GM19463 (cell line): Measurements from ENCODE around the gene NOXA1.

Experiments
- ATAC-seq: cut with Tn5 transposase; IDR thresholded peaks from one replicate; pipeline ENCODE4 v1.9.1; 2021; ENCODE audit warnings: mild to moderate bottlenecking, moderate library complexity; ENCODE audit not compliant: unreplicated experiment

The NOXA1 gene

GRCh38 chr9:137426018-137426681 lies 3.0 kb downstream of the NOXA1 start:
- ATAC-seq, result no peak

- no peak for ATAC-seq
These were observed 4.5 kb downstream of the NOXA1 start for GRCh38 chr9:137427454-137428310.

GRCh38 chr9:137428311-137428630 lies 5.1 kb downstream of the NOXA1 start:
- ATAC-seq, result no peak

- no peak for ATAC-seq
These were observed 5.8 kb downstream of the NOXA1 start for GRCh38 chr9:137428841-137429545.

- no peak for ATAC-seq
These were observed 6.3 kb downstream of the NOXA1 start for GRCh38 chr9:137429546-137429890.

GRCh38 chr9:137429974-137430722 lies 7.0 kb downstream of the NOXA1 start:
- ATAC-seq, result no peak

GRCh38 chr9:137430723-137431415 lies 7.7 kb downstream of the NOXA1 start:
- ATAC-seq, result no peak

- ATAC-seq, result no peak
These were observed 8.3 kb downstream of the NOXA1 start for GRCh38 chr9:137431416-137431931.

- ATAC-seq, result no peak
These were observed 9.6 kb downstream of the NOXA1 start for GRCh38 chr9:137432687-137433348.

- no peak for ATAC-seq
These were observed 10.2 kb downstream of the NOXA1 start for GRCh38 chr9:137433349-137433915.

GRCh38 chr9:137433916-137434431 lies 10.8 kb downstream of the NOXA1 start:
- ATAC-seq, result no peak

GRCh38 chr9:137434498-137435380 lies 11.5 kb downstream of the NOXA1 start:
- no peak for ATAC-seq

GRCh38 chr9:137435381-137435891 lies 12.2 kb downstream of the NOXA1 start:
- ATAC-seq, result no peak

GRCh38 chr9:137435980-137436760 lies 13.0 kb downstream of the NOXA1 start:
- ATAC-seq, result no peak

- no peak for ATAC-seq
These were observed 13.8 kb downstream of the NOXA1 start for GRCh38 chr9:137436761-137437600.
